Keratinocyte (primary cell): ENCODE data around the gene DALRD3. TPM values are rescaled to one million over a fixed set of nuclear protein-coding genes. Genes with fewer than 3 reads are reported as not detected.

Experiments
- DNase-seq: peaks from one replicate; pipeline ENCODE4 v3.0.0-alpha.2; 2011; ENCODE audit warnings: low read depth, missing footprints, low spot score
- FAIRE-seq: peaks from 2 replicates; lab custom pipeline; 2011; peaks lifted over from hg19 to GRCh38; lab: Jason Lieb, UNC
- H2AFZ ChIP-seq: 2 replicates; pipeline ENCODE4 v1.6.0; 2012; ENCODE audit warnings: low read length, control low read depth, inconsistent platforms; ENCODE audit not compliant: control insufficient read depth
- H3K27ac ChIP-seq: 2 replicates; pipeline ENCODE4 v1.5.1; 2011; ENCODE audit warnings: low read length; ENCODE audit not compliant: control insufficient read depth, insufficient read depth
- H3K27me3 ChIP-seq: 3 replicates; pipeline ENCODE4 v1.6.0; 2011; ENCODE audit warnings: low read length; ENCODE audit not compliant: control insufficient read depth, insufficient read depth; ENCODE audit errors: extremely low read depth
- H3K36me3 ChIP-seq, 2 experiments: 2 replicates in 1 of 2; 3 replicates in 1 of 2; pipeline ENCODE4 v1.5.1; 2011; ENCODE audit warnings: low read length in 2 of 2, mild to moderate bottlenecking in 1 of 2; ENCODE audit not compliant: control insufficient read depth in 2 of 2, insufficient read depth in 2 of 2; ENCODE audit errors: extremely low read depth in 1 of 2
- H3K4me1 ChIP-seq: 3 replicates; pipeline ENCODE4 v1.5.1; 2011; ENCODE audit warnings: low read length; ENCODE audit not compliant: control insufficient read depth, insufficient read depth; ENCODE audit errors: extremely low read depth
- H3K4me2 ChIP-seq: 3 replicates; pipeline ENCODE4 v1.6.0; 2011; ENCODE audit warnings: low read depth, low read length; ENCODE audit not compliant: control insufficient read depth, insufficient read depth; ENCODE audit errors: extremely low read depth
- H3K4me3 ChIP-seq, 3 experiments: fragments of 200-600 bp in 1 of 3; sonication (generic) in 1 of 3; 2 replicates in 2 of 3; 3 replicates in 1 of 3; pipeline ENCODE4 v1.5.1; 2011 to 2016; ENCODE audit warnings: low read length in 3 of 3, mild to moderate bottlenecking in 3 of 3, control low read depth in 2 of 3, inconsistent platforms in 1 of 3, low read depth in 1 of 3, mixed read lengths in 1 of 3, mixed run types in 1 of 3, moderate library complexity in 1 of 3; ENCODE audit not compliant: control insufficient read depth in 2 of 3, insufficient read depth in 2 of 3; ENCODE audit errors: extremely low read depth in 1 of 3
- H3K79me2 ChIP-seq: 2 replicates; pipeline ENCODE4 v1.6.0; 2012; ENCODE audit warnings: low read length; ENCODE audit not compliant: control insufficient read depth, insufficient read depth
- H3K9ac ChIP-seq: 3 replicates; pipeline ENCODE4 v1.6.0; 2011; ENCODE audit warnings: low read length; ENCODE audit not compliant: control insufficient read depth, insufficient read depth; ENCODE audit errors: extremely low read depth
- H3K9me1 ChIP-seq: 3 replicates; pipeline ENCODE4 v1.6.0; 2011; ENCODE audit warnings: low read length; ENCODE audit not compliant: control insufficient read depth, insufficient read depth; ENCODE audit errors: extremely low read depth
- H3K9me3 ChIP-seq: 2 replicates; pipeline ENCODE4 v1.5.1; 2012; ENCODE audit warnings: low read depth, low read length; ENCODE audit not compliant: control insufficient read depth
- H4K20me1 ChIP-seq: 3 replicates; pipeline ENCODE4 v1.6.0; 2011; ENCODE audit warnings: low read length; ENCODE audit not compliant: control insufficient read depth, insufficient read depth; ENCODE audit errors: extremely low read depth
- EZH2 ChIP-seq: IDR thresholded peaks from one replicate; pipeline ENCODE4 v1.6.1; 2012; ENCODE audit warnings: inconsistent platforms, mild to moderate bottlenecking, low read length, moderate library complexity
- dilution Hi-C: fragments of 300-500 bp; cut with MboI; formaldehyde crosslinking; loops from one replicate; pipeline ENCODE4 v1.7.0; 2020; ENCODE audit warnings: low sequenced_read_pairs; ENCODE audit not compliant: extremely low pct_ligation_motif_present
- polyA plus RNA-seq, 5 experiments: library from polyadenylated mRNA; depleted of rRNA in 3 of 5; stranded (reverse) in 3 of 5; stranded (forward) in 1 of 5; unstranded in 1 of 5; fragments of >200 nt; gene quantifications; 1 replicate in 1 of 5; 2 replicates in 3 of 5; 3 replicates in 1 of 5; pipeline versions ENCODE4 v1.2.1 to v1.2.3, GENCODE V29; 2011 to 2012; ENCODE audit warnings: missing spikeins in 2 of 5, low read depth in 1 of 5, low replicate concordance in 1 of 5
- TF ChIP-seq, protein P1 (sequence below), 3 experiments: IDR thresholded peaks in 1 of 3; conservative IDR thresholded peaks in 1 of 3; optimal IDR thresholded peaks in 1 of 3; 2 replicates in 2 of 3; 3 replicates in 1 of 3; pipeline versions ENCODE3 to v1.5.1; 2011; ENCODE audit warnings: low read length in 3 of 3, mild to moderate bottlenecking in 3 of 3, moderate library complexity in 2 of 3, control low read depth in 1 of 3, inconsistent platforms in 1 of 3; ENCODE audit not compliant: insufficient read depth in 2 of 3; ENCODE audit errors: extremely low read depth in 1 of 3

DALRD3 gene
- polyA plus RNA-seq, 1 donor (not counting 4 experiments of a cell fraction or from before 2014, with no cell fraction given): 33.7 TPM

DNA sequence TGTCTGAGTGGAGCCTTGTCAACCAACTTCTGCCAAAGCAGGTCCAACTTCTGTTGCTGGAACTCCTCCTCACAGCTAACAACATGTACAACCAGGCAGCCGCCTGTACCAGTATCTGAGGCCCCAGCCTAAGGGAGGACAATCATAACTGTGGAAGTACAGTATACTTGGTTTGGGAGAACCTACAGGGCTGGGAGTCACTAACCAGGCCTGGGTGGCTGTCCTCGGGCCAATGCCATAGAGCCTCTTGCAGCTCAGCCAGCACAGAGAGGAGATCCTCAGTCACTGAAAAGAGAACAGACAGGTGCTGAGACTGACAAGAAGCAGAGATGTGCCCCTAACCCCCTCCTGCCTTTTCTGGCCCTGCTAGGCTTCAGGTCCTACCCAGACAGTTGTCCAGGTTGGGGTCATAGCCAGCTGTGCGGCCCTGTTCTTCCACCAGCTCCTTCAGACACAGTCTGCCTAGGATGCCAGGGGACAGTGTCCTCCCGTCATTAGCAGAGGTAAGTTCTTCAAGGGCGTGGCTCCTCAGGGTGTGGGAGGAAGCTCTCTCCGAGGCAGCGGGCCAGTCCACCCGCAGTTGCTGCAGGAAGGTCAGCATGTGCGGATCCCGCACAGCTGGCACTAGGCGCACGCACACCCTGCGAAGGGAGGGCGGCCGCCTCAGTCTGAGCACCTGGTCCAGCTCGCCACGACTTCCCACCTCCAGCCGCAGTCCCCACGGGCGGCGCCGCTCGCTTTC is 980 bp downstream of the DALRD3 start:
- Histone ChIP-seq H4K20me1 (peaks cover 24% of the 10 kb centered on the region), H3K36me3 (peaks cover 15 to 41% of the 10 kb centered on the region in 2 experiments), H3K4me3 (peak overlapping the region; percentile 53 to 86 (median 82)), H3K9me1 (peaks cover 8% of the 10 kb centered on the region), H3K9ac (peak overlapping the region; percentile 78), H3K4me2 (peak overlapping the region; percentile 99), H3K9me3 (no peaks in the 10 kb centered on the region), H3K27ac (peak overlapping the region; percentile 14), H3K27me3 (no peaks in the 10 kb centered on the region), H3K4me1 (peaks cover 32% of the 10 kb centered on the region), H2AFZ (peak overlapping the region; percentile 79), H3K79me2 (peaks cover 37% of the 10 kb centered on the region)
- dilution Hi-C loops: no loop called here
- TF ChIP-seq, protein P1, sequence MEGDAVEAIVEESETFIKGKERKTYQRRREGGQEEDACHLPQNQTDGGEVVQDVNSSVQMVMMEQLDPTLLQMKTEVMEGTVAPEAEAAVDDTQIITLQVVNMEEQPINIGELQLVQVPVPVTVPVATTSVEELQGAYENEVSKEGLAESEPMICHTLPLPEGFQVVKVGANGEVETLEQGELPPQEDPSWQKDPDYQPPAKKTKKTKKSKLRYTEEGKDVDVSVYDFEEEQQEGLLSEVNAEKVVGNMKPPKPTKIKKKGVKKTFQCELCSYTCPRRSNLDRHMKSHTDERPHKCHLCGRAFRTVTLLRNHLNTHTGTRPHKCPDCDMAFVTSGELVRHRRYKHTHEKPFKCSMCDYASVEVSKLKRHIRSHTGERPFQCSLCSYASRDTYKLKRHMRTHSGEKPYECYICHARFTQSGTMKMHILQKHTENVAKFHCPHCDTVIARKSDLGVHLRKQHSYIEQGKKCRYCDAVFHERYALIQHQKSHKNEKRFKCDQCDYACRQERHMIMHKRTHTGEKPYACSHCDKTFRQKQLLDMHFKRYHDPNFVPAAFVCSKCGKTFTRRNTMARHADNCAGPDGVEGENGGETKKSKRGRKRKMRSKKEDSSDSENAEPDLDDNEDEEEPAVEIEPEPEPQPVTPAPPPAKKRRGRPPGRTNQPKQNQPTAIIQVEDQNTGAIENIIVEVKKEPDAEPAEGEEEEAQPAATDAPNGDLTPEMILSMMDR (optimal IDR thresholded peaks at IDR 0.05 in 1 of 3, IDR thresholded peaks at IDR 0.05 in 1 of 3, conservative IDR thresholded peaks at IDR 0.05 in 1 of 3; ENCODE audit: extremely low read depth in 1 of 3, insufficient read depth in 2 of 3, low read length in 3 of 3): no peak
- no peak for TF ChIP-seq EZH2
- FAIRE-seq: no peak
- no peak for DNase-seq

DNA sequence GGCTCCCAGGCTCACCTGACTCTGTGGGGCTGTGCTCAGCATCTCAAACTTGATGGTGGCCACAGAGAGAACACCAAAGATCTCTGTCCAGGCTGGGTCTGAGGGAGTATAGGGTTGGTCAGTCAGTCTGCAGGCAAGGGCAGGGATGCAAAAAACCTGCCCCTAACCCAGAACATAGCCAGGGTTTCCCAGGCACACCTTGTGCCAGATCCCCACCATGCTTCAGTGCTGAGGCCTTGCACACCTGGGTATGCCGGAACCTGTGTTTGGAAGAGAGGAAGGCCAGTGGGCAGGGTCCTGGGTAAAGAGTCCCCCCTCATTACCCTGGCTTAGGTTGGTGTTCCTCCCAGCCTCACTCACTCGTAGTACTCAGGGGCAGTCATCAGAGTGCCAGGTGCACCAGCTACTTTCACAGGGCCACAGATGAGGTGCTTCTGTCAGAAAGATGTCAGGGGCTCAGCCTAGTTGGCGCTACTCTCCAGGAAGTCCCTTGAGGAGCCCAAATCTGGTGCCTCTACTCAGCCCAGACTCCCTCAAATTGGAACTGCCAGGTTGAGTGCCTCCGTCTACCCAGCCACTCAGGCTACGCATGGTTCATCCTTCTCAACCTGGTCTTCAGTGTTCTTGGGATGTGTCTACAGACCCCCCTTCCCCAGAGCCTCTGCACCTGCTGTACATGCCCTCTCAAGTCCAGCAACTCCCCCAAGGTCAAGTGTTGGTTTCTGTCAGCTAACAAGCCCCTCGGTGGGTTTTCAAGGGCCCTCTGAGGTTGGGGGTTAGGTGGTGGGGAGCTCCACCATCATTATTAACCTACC is 1.8 kb downstream of the DALRD3 start:
- Histone ChIP-seq H3K4me1 (peaks cover 32% of the 10 kb centered on the region), H3K36me3 (peaks cover 15 to 48% of the 10 kb centered on the region in 2 experiments), H4K20me1 (peaks cover 27% of the 10 kb centered on the region), H3K4me3 (no peak overlapping the region), H3K27ac (no peak overlapping the region), H3K9ac (no peak overlapping the region), H3K79me2 (peaks cover 43% of the 10 kb centered on the region), H3K9me3 (no peaks in the 10 kb centered on the region), H3K9me1 (peaks cover 8% of the 10 kb centered on the region), H3K27me3 (no peaks in the 10 kb centered on the region), H3K4me2 (no peak overlapping the region), H2AFZ (no peak overlapping the region)
- TF ChIP-seq, protein P1 (optimal IDR thresholded peaks at IDR 0.05 in 1 of 3, IDR thresholded peaks at IDR 0.05 in 1 of 3, conservative IDR thresholded peaks at IDR 0.05 in 1 of 3; ENCODE audit: extremely low read depth in 1 of 3, insufficient read depth in 2 of 3, low read length in 3 of 3): no peak
- TF ChIP-seq EZH2: no peak
- dilution Hi-C loops: no loop called here
- FAIRE-seq (no peak), DNase-seq (no peak)
